Measurements from ENCODE around the gene ATG12. TPM values are rescaled to one million over a fixed set of nuclear protein-coding genes. Genes with fewer than 3 reads are reported as not detected.

The ATG12 gene
- total RNA-seq, 1 experiment from 2014 or later: 39.9 TPM

GRCh38 chr5:115859378-115859777, 18.0 kb upstream of the ATG12 start:
- ATAC-seq: peak; percentile 61
- CTCF ChIA-PET: interaction anchor here (0.9 to 1.4 kb wide), 2 partner anchors 20 to 103 kb away, joined by 3 read pairs; partner anchors contain the start of gene LVRN
- H3K9me3 Mint-ChIP-seq: no peaks in the 10 kb centered on the region

GRCh38 chr5:115858396-115858795, 17.0 kb upstream of the ATG12 start:
- ATAC-seq (no peak), DNase-seq (ENCODE audit: low spot score) (no peak)
- Mint-ChIP-seq H3K9me3 (peaks cover 8% of the 10 kb centered on the region), H3K27ac (no peak overlapping the region), H3K27me3 (ENCODE audit: low read depth) (no peaks in the 10 kb centered on the region), H3K4me1 (peaks cover 39% of the 10 kb centered on the region), H3K4me3 (no peak overlapping the region), H3K36me3 (peaks cover 9% of the 10 kb centered on the region)
- POLR2A ChIA-PET: no interaction called here
- CTCF ChIA-PET: no interaction called here
- TF ChIP-seq KAT7 (CRISPR knock-in tag; IDR thresholded peaks at IDR 0.05; ENCODE audit: borderline replicate concordance) (no peak), ZNF232 (CRISPR knock-in tag; IDR thresholded peaks at IDR 0.05) (no peak), PRDM15 (CRISPR knock-in tag; IDR thresholded peaks at IDR 0.05) (no peak), FOXK1 (CRISPR knock-in tag; IDR thresholded peaks at IDR 0.05) (no peak), MAX (CRISPR knock-in tag; IDR thresholded peaks at IDR 0.05) (no peak), RELA (CRISPR knock-in tag; IDR thresholded peaks at IDR 0.05; ENCODE audit: borderline replicate concordance) (no peak), SMAD3 (CRISPR knock-in tag; IDR thresholded peaks at IDR 0.05; ENCODE audit: borderline replicate concordance) (no peak), ZSCAN18 (CRISPR knock-in tag; IDR thresholded peaks at IDR 0.05) (no peak), NFYB (CRISPR knock-in tag; conservative IDR thresholded peaks at IDR 0.05; ENCODE audit: low read depth) (no peak), SP1 (CRISPR knock-in tag; conservative IDR thresholded peaks at IDR 0.05) (no peak), HMGA2 (CRISPR knock-in tag; IDR thresholded peaks at IDR 0.05) (no peak), ERG (CRISPR knock-in tag; IDR thresholded peaks at IDR 0.05) (no peak)

More at GRCh38 chr5:115859378-115859777, 18.0 kb upstream of the ATG12 start:
- H3K36me3 Mint-ChIP-seq: no peaks in the 10 kb centered on the region; the same call in 1 of the 2 replicates
- no peak overlapping the region for H3K27ac Mint-ChIP-seq
- no peaks in the 10 kb centered on the region for H3K27me3 Mint-ChIP-seq (ENCODE audit: low read depth)
- POLR2A ChIA-PET: no interaction called here
- H3K4me1 Mint-ChIP-seq: peaks cover 42% of the 10 kb centered on the region
- H3K4me3 Mint-ChIP-seq: no peak overlapping the region
- TF ChIP-seq NR3C1 (CRISPR knock-in tag; conservative IDR thresholded peaks at IDR 0.05; ENCODE audit: low read depth) (no peak), IRF1 (CRISPR knock-in tag; IDR thresholded peaks at IDR 0.05) (no peak), ZNF416 (CRISPR knock-in tag; IDR thresholded peaks at IDR 0.05) (no peak), MXD4 (CRISPR knock-in tag; IDR thresholded peaks at IDR 0.05; ENCODE audit: borderline replicate concordance) (no peak), ATF6 (CRISPR knock-in tag; IDR thresholded peaks at IDR 0.05) (no peak), ERG (CRISPR knock-in tag; IDR thresholded peaks at IDR 0.05) (no peak), ZNF263 (CRISPR knock-in tag; IDR thresholded peaks at IDR 0.05; ENCODE audit: low read depth) (no peak), IRF2 (CRISPR knock-in tag; IDR thresholded peaks at IDR 0.05; ENCODE audit: borderline replicate concordance, low read depth) (no peak), OVOL2 (CRISPR knock-in tag; IDR thresholded peaks at IDR 0.05; ENCODE audit: borderline replicate concordance) (no peak), KAT7 (CRISPR knock-in tag; IDR thresholded peaks at IDR 0.05; ENCODE audit: borderline replicate concordance) (no peak), RORB (CRISPR knock-in tag; IDR thresholded peaks at IDR 0.05) (no peak), NFATC4 (CRISPR knock-in tag; IDR thresholded peaks at IDR 0.05) (no peak)
- no peak for DNase-seq (ENCODE audit: low spot score)

Data from WTC11 (cell line).